Stimulated activated CD4-positive, alpha-beta T cell treated with anti-CD3 and anti-CD28 coated beads, Interleukin-12 subunit alpha, Interleukin-12 subunit beta, amount 100 ng/mL, for 24 hours (primary cell): Measurements from ENCODE around the gene NUP88.

Source experiments
- DNase-seq, 2 experiments: peaks; one replicate each; pipeline ENCODE4 v3.0.0-alpha.2; 2020; ENCODE audit warnings: low read depth in 2 of 2

NUP88 gene

DNA sequence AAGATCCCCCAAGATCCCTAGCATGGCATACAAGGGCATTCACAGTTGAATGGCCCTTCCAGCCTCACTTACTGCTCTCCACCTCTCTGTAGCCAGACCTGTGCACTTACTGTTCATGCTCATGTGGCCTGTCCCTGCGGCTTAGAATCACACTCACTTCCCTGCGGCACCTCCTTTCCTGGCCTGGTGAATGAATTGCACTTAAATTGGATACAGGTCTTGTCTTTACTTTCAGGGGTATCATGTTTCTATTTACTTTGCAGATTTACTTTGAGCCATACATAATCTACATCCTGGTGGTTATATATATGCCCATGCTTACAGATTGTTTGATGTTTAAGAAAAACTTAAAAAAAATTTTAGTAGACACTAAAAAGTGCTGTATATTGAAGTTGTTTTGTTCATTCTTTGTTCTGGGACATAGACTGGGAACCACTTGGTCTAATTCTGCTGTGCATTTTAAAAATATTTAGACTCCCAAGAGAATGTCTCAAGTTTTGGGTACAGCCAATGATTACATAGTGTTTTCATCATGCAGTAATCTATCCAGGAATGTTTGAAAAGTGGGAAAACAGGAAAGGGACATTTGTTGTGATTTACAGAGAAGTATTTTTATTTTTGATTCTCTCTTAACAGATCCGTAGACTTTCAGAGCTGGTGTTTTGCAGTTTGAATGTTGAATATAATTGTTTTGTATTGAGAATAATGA, 63.9 kb downstream of the NUP88 start:
- DNase-seq, result no peak

DNA sequence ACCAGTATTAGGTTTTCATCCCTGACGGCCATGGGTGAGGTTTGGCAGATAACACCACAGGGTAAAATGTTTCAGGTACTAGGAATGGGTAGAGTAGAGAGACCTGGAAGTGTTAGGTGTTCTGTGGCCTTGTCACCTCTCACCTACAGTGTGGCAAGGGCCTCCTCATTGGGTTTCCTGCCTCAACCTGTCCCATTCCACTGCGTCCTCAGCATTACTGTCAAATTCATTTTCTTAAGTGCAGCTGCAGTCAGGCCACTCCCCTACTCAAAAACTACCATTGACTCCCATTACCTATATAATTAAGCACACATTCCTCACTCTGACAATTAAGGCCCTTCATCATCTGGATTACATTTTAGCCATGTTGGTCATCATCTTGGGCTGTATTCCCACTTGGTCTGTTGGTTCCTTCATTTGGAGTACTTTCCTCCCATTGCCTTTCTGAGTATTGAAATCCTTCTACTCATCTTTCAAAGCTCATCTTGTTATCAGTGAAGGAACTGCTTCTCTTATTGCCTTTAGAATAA, 64.5 kb downstream of the NUP88 start:
- DNase-seq, result no peak

DNA sequence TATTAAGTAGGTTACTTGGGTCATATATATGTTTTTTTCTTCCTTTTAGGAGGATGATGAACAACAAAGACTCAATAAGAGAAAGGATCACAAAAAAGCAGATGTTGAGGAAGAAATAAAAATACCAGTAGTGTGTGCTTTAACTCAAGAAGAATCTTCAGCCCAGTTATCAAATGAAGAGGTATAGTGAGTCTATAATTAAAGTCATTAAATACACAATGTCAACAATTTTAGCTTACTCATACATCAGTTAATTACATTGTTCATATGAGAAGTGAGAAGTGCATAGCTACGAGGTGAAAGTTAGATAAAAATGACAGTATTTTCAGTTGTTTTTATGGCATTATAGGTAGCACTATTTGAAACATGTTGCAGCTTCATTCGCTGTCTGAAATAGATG, 65.2 kb downstream of the NUP88 start:
- DNase-seq, result no peak

DNA sequence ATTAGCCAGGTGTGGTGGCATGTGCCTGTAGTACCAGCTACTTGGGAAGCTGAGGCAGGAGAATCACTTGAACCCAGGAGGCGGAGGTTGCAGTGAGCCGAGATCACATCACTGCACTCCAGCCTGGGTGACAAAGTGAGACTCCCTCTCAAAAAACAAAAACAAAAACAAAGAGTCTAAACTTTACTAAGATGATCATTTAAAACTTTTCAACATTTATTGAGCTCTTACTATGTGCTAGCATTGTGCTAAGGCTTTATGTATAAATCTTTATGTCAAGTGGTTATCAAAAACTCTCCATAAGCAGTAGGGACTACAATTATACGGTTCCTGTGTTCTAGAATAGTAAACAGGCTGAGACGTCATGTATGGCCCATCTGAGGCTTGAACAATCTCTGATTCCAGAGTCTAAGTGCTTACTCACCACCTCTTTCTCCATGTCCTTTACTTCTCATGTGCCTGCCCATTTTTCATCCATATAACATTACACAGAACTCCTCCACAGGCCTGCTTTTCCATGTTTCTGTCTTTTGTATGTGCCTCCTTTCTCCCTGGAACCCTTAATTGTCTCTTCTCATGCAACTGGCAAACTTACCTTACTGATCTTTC, 66.7 kb downstream of the NUP88 start:
- DNase-seq, result no peak

DNA sequence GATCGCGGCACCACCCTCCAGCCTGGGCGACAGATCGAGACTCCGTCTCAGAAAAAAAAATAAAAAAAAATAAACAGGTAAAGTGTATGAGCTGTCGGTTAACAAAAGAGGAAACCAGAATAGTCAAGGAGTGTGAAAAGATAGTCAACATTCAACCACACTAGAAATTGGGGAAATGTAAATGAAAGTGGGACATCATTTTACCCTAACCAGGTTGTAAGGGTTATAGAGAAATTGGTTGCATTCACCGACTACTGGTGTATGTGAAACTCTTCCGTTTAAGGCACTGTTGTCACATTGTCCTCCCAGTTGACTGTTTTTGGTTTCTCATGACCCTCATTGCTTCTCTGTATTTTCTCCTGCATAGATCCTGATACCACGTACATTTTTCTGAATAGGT, 74.5 kb downstream of the NUP88 start:
- DNase-seq, result no peak
